GM21423 (cell line): ENCODE measurements around the gene GPR84.
"Not testable (repeated sequence)": the region's sequence is repeated elsewhere in the genome, so short reads cannot be mapped to it uniquely, and the experiment has no call there.

Source experiments
- ATAC-seq: cut with Tn5 transposase; IDR thresholded peaks from one replicate; pipeline ENCODE4 v1.9.1; 2021; ENCODE audit warnings: mild to moderate bottlenecking, moderate library complexity; ENCODE audit not compliant: unreplicated experiment

GPR84 gene

DNA sequence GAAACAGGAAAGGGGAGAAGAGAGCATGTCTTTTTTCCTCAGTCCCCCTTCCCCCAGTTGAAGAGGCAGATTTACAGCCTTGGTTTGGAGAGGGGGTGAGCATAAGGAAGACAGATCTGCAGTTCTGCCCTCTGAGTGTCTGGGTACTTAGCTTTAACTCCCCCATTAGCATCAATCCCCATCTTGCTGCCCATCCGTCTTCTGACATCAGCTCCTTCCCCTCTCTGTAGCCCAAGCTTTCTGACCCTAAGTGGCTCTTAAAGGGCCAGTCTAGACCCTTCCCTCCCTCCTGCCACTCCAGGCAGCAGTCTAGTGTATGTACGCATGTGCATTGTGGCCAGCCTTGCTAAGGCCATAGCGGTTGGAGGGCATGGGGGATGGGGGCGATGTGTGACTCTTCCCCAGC lies 7.3 kb downstream of the GPR84 start:
- ATAC-seq = no peak

DNA sequence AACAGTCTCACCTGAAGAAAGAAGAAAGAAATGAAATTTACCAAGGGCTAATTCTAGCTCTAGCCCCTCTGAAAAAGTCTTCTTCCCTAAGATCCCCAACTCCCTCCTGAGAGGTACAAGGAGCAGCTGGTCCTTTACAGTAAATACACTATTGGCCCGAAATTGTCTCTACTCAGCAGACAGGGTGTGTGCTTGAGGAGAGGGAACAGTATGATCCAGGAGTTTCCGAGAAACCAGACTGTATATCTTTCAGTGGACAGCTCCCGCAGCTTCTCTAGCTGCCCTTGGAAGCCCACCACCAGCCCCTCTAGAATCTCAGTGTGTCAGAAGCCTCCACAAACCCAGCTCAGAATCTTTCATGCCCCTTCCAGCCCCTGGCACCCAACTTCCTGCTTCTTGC lies 8.1 kb downstream of the GPR84 start:
- ATAC-seq = no peak

DNA sequence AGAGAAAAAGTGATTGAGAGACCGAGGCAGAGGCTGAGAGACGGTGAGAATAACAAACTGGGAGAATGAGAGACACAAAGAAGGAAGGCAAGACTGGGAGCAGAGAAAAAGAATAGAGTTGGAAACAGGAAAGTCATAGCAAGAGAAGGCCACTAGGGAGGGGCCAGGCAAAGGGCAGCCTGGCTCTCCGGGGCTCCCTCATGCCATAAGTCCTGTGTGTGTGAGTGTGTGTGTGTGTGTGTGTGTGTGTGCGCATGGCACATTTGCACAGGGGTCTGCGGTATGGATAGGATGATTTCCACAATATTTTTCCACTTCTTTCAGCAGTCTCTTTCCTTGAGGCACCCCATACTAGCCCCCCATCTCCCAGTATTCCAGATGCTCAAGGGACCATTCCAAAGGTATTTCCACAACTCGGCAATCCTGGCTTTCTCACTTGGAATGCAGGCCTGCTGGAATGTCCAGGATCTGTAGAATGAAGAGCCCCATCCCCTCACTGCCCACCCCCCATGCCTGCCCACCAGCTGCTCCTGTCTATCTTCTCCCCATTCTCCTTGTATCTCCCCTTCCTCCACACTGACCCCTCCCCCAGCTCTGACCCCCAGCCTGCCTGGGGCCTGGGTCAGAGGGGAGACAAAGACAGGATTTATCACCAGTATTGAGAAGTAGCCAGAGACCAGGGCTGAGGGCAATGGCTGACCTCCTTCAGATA lies 9.0 kb downstream of the GPR84 start:
- ATAC-seq = no peak

DNA sequence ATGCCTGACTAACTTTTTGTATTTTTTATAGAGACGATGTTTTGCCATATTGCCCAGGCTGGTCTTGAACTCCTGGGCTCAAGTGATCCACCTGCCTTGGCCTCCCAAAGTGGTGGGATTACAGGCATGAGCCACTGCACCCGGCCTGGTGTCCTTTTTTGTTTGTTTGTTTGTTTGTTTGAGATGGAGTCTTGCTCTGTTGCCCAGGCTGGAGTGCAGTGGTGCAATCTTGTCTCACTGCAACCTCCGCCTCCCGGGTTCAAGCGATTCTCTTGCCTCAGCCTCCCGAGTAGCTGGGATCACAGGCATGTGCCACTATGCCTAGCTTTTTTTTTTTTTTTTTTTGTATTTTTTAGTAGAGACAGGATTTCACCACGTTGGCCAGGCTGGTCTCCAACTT lies 10.0 kb downstream of the GPR84 start:
- ATAC-seq = not testable (repeated sequence)

DNA sequence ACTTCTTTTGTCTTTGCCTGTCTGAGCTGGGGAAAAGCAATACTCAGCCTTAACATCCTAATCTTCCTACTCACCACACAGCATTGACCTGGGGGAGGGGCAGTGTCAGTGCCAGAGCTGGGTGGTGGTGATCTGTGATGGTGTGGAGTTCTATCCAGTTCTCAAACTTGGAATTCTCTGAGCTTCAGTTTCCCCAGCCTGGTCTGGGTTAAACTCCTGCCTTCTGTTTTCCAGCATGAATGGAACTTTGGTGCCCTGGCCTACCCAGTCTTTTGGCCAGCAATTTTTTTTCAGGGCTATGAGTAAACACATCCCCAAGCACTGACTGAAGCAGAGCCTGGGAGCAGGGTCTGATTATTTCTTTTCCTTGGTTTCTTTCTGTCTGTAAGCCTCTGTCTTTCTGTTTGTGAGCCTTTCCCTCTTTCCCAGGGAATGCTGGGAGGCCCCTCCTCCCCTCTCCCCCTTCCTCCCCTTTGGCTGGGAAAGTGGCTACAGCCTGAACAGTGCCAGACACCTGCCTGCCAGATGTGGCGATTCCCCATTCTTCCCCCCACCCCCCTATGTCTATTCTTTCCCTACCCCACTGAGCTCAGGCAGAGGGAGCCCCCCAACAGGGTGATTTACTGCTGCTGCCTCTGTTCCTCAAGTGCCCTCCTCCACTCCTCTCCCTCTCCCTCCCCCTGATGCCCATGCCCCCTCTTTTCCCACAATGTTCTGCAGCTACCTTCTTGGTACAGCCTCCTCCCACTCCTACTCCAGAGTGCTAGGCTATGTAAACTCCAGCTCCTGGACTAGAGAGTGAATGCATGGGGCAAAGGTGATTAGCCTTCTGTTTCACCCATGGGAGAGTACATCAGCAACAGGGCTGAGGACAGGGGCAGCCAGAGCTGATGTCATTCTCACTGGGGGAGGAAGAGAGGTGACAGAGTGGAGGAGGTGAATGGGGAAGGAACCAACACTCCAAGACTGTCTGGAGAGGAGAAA lies 11.1 kb downstream of the GPR84 start:
- no peak for ATAC-seq

DNA sequence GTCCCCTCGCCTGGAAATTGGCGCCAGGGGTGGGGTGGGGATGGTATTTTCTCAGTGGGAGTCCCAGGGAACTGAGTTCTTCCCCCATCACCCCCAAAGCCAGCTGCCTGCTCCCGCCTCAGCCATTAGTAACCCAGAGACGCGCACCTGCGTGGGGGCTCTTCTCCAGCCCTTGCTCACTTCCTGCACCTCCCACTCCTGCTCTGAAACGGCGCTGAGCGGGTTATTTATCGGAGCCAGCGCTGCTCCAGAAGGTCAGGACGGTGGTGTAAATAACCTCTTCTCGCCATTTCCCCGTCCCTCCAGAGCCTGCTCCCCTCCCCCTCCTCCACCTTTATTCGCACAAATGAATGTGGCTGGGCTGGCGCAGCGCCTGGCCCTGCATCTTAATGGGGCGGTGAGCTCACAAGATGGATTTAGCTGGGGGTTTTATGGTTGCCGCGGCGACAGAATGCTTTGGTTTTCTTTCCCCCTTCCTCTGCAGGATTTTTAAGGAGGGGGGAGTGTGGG lies 12.2 kb downstream of the GPR84 start:
- no peak for ATAC-seq

DNA sequence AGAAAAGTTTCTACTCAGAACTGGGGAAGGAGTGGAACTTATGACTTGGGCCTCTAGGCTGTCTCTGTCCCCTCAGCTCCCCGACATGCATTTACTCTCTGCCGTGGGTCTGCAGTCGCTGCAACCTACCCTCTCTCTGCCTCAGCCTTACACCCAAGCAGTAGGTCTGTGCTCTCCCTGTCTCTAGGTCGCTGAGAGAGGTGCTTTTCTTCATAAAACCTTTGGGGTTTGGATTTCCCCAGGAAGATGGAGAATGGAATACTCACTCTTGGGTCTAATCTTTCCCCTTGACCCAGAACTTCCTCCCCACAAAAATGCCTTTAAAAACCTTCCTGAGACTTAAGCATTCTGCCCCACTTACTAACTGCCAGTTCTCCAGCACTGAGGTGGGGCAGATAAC lies 12.9 kb downstream of the GPR84 start:
- ATAC-seq = no peak

DNA sequence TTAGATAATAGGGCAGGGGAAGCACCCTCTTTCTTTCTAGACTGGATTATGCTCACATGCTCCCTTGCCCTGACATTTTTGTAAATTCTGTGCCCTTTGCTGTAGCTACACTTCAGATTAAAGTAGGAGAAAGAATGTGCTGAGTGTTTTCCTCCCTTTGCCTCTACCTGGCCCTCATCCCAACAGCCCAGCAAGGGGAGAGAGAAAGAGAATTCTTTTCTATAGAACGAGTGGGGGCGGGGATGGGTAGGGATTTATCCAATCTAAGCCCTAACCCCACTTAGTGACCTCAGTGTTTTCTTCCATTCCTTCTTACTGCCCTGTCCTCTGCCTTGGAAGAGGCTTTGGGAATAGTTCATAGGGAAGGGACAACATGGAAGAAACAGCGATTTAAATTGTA lies 13.5 kb downstream of the GPR84 start:
- ATAC-seq = no peak

DNA sequence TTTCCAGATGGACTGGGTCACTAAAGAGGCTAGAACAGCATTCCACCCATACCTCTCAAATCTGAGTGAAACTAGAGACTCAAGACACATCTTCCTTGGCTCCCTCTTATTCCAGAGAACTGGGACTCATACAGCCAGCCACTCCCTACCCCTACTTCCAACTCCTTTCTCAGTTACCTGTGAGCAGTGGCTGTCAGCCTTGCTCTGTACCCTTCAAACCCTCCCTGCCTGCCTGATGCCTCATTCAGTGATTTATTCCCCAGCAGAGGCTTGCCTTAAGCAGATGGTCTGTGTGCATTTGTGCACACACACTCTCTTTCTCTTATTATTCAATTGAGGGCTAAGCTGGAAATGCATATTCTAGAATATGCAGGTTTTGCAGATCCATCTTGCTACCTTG lies 14.6 kb downstream of the GPR84 start:
- ATAC-seq = no peak

DNA sequence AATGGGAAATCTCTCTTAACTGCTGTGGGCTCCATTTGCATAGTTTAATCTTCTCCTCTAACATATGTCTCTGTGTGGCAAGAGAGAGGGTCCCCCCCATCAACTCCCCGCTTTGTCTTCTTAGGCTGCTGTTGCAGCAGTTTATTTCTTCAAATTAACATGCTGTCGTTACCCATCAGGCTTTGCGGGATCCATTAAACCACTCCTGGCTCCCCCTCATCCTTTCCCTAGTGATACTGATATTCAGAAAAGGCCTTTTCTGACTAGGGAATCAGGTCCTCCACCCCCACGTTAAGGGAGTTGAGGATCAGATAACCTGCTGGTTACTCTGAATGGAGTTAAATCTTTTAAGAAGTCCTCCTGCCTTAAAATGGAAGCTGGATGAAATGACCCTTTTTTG lies 15.2 kb downstream of the GPR84 start:
- ATAC-seq = no peak

DNA sequence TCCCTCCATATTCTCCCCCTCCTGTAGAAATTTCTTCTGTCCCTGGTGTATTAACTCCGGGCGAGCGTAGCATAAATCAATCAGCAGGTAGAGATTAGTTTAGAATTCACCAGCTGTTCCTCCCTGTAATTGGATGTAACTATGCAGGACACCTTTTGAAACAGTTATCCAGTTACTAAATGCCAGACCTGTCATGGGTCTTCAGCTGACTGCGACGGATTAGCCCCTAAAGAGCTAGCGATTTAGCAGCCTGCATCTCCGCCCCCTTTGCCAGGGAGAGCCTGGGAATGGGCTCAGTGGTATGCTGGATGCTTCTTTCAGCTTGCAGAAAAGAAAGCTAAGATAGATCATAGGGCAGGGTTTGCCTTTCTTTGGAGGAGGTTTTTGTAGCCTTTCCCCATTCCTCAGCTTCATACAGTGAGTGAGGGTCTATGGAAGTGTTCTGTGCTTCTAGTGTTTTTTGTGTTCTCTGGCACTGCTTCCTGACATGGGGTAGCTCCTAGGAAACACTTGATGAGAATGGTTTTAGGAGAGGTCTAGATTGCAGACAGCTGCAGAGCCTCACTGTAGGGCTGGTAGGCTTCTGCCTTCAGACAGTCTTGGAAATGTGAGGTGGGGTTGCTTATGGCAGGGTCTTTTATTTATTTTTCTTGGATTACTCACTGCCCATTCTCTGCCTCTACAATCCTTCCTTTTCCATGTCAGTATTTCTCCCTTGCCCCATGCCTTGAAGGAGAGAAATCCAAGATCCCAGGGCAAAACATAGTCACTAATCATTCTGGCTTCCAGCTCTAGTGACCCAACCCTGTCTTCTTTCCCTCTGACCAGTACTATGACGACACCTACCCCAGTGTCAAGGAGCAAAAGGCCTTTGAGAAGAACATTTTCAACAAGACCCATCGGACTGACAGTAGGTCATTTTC lies 22.6 kb downstream of the GPR84 start:
- no peak for ATAC-seq

DNA sequence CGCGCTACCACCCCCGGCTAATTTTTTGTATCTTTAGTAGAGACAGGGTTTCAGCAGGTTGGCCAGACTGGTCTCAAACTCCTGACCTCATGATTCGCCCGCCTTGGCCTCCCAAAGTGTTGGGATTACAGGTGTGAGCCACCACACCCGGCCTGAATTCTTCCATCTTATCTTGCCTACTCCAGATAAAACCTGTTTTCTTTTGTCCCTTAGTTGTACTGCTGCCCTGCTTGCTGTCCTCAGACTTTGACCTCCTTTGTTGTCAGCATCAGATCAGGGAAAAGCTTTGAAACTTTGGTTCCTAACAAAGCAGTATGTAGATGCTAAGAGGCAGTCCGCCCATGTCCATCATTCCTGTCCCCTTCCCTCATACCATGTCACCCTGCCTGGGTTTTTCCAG lies 23.4 kb downstream of the GPR84 start:
- ATAC-seq = no peak

DNA sequence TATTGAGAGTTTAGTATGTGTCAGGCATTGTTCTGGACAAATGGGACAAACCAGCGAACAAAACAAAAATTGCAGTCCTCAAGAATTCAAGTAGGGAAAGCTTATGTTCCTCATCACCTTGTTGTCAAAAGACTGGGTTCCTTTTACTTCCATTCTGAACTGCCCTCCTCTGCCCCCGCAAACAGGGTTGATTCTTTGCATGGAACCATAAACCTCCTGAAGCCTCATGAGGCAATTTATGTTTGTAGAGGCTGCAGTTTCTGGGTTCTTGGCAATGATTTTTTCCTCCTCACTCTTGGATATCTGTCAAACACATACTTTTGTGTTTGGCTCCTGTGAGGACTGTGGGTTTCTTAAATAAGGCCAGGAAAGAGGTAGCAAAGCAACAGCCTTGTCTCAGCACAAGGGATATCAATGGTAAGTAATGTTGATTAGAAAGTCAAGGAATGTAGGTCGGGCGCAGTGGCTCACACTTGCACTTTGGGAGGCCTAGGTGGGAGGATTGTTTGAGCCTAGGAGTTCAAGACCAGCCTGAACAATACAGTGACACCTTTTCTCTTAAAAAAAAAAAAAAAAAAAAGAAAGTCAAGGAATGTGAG lies 25.5 kb downstream of the GPR84 start:
- no peak for ATAC-seq

DNA sequence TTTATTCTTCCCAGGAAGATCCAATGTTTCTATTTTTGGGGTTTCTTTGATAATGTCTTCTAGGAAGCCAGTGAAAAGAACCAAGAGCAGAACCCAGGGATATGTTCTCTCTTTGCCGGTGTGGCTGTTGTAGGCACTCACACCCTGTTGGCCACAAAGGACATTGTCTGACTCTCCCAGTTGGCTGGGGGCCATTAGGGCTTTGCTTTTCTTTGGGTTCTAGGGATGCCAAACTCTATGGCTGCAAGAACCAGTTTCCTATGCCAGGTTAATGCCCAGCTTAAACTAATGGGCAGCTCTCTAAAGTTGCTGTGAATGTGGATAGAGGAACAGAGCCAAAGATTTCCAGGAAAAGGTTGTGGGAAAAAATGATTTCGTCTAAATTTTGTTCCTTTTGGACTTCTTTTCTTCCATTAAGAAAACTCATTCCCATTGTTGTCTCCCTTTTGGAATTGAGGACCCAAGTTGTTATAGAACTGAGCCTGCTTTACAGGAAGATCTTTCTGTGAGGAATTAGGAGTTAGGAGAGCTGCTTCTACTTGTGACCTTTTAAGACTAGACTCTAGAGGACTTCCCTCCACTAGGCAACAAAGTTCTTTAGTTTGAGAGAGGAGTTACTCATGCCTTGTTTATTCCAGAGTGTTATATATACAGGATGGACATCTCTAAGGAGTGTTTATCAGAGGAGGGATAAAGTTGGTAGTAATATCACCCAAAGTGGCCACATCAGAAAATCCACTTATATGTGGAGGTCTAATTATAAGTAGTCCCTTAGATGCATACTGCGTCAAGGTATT lies 26.2 kb downstream of the GPR84 start:
- ATAC-seq = no peak

DNA sequence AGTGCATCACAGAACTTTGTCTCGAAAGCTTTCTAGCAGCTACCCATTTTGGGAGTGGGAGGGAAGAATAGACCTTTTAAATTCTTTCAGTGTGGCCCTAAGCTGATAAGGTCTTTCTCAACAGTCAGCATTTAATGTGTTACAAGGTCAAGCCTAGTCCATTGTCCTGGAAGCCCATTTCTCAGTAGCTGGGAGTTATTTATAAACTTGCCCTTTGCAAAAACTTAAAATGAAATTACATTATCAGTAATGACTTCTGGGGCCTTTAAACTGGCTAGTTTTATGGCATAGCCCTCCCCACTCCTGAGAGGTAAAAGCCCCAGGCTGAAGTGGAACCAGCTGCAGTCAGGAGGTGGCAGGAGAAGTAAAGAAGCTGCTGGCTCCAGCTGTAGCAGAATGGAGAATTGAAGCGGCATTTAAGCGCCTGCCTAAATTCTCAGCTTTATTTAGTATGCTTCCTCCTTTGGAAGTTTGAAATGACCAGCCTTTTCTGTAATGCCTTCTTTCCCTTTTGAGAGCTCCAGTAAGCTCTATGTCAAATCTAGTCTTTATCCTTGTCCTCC lies 26.9 kb downstream of the GPR84 start:
- ATAC-seq = no peak

DNA sequence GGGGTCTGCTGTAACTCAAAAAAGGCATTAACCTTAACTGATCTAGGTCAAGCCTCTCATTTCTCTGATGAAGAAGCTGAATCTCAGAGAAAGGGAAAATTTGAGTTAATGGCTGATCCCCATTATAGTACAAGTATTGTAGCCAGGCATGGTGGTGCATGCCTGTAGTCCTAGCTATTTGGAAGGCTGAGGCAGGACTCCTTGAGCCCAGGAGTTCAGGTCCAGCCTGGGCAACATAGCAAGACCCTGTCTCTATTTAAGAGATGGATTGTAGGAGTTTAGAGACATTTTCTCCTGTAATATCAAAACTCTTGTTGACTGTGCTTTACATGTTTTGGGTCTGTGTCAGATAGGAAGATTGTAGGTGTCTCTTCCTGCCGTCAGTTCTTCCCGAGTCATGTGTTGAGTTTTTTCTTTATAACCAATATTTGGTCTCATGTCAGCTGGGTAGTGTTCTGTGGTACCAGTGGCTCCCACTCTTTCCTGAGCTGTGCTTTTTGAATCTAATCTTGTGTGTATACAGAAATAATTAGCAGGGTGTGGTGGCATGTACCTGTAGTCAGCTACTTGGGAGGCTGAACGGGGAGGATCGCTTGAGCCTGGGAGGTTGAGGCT lies 30.8 kb downstream of the GPR84 start:
- no peak for ATAC-seq

DNA sequence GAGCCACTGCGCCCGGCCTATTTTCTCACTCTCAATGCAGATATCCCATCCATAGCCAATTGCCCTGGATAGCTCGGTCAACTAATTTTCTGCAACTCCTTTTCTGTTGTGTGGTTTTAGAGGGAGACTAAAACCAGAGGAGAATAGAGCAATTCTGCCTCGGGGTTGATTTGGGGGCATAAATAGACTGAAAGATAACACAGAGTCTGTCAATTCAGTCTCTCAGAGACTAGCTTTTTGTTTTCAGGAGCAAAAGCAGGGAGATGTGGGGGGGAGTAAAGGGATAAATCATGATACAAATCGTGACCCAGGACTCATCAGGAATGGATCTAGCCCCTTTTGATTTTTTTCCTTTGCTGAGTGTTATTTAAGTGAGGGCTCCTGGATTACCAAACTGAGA lies 32.8 kb downstream of the GPR84 start:
- no peak for ATAC-seq

DNA sequence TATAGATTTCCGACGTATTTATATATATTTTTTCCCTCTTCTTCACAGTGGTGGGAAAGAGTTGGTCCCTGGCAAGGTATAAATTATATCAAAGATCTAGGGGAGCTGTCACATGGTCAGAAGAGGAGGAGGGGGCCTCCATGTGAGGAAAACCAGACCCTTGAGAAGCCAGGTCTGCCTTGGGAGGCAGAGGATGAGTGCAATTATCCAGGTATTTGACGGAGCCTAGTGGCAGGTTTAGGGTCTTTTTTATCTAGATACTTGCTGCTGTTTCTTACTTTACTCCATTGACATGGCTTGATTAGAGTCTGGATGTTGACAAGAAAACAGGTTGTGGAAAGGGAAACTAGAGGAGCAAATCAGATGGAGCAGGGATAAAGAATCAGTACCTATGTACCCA lies 33.8 kb downstream of the GPR84 start:
- ATAC-seq = no peak

DNA sequence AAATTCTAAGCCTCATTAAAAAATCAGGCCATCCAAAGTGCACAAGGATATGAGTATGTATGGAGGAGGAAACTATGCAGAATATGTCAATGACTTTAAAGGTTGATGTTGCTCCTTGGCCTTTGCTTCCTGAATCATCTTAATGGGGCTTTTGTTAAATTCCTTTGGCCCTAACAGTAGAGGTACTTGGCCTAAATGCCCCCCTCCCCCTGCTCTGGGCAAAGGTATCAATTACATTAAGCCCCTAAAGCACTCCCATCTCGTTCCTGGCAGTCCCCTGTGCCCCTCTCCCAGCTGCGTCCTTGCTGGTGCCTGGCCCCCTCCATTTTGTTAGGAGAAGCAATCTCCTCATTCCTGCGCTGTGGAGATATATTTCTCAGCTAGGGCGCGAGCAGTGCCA lies 34.5 kb downstream of the GPR84 start:
- no peak for ATAC-seq
